Activated CD4-positive, alpha-beta T cell treated with anti-CD3 and anti-CD28 coated beads, Interleukin-2, amount 10 ng/mL, durations not matched to agents 7 days and 5 days (primary cell): Measurements from ENCODE around the gene TRIM62. TPM values are rescaled to one million over a fixed set of nuclear protein-coding genes. Genes with fewer than 3 reads are reported as not detected.

ENCODE experiments used
- CTCF ChIA-PET: fragments of 350-600 bp; sonication (Branson Sonifier 250); formaldehyde crosslinking; loops from one replicate; lab custom pipeline; 2021; ENCODE audit warnings: antibody characterized with exemption; lab: Charles Lee
- POLR2A ChIA-PET: fragments of 350-600 bp; sonication (Branson Sonifier 250); formaldehyde crosslinking; loops from one replicate; lab custom pipeline; 2021; ENCODE audit warnings: antibody characterized with exemption; lab: Charles Lee
- DNase-seq: peaks from one replicate; pipeline ENCODE4 v3.0.0-alpha.2; 2020
- H3K27ac Mint-ChIP-seq: one replicate; pipeline ENCODE4 v1.8.0; 2021; ENCODE audit warnings: mild to moderate bottlenecking, moderate library complexity, mixed read lengths
- H3K27me3 Mint-ChIP-seq: one replicate; pipeline ENCODE4 v1.8.0; 2021; ENCODE audit warnings: mixed read lengths
- H3K36me3 Mint-ChIP-seq: one replicate; pipeline ENCODE4 v1.8.0; 2021; ENCODE audit warnings: low read depth, mixed read lengths
- H3K4me1 Mint-ChIP-seq: one replicate; pipeline ENCODE4 v1.8.0; 2021; ENCODE audit warnings: mixed read lengths
- H3K4me3 Mint-ChIP-seq: one replicate; pipeline ENCODE4 v1.8.0; 2021; ENCODE audit warnings: mild to moderate bottlenecking, moderate library complexity, mixed read lengths
- H3K9me3 Mint-ChIP-seq: one replicate; pipeline ENCODE4 v1.8.0; 2021; ENCODE audit warnings: mixed read lengths
- total RNA-seq, 2 experiments: library from RNA; stranded (reverse); gene quantifications; one replicate each; pipeline ENCODE4 v1.2.3, GENCODE V29; 2021

The TRIM62 gene
- total RNA-seq = 10 to 100 TPM in 1 of 2 experiments, 1 to 10 TPM in 1; 9.3 to 10.2 TPM

DNA sequence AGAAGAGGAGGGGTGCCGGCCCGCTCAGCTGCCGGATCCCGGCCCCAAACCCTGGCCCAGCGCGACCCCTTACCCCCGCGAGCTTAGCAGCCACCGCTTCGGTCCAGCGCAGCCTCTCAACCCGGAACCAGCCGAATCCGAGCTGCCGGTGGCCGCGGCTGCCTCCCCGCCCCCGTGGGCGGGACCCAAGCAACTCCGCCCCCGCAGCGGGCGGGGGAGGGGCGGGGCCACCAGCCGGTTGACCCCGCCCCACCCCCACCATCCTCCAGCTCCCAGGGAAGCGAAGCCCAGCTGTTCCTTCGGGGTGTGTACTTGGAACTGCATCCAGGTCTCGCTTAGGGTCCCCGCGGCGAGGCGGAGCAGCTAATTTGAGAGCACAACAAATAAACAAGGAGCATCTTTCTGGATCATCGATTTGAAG is at the start of gene TRIM62:
TRIM62 (minus strand) TSS at position 123 of the 421 bp plus-strand sequence. CDS start 611 bp downstream, outside the sequence.
- Mint-ChIP-seq H3K36me3 (no peaks in the 10 kb centered on the region), H3K27ac (peak within 1 kb of the TSS; percentile 92), H3K9me3 (no peaks in the 10 kb centered on the region), H3K27me3 (peaks cover 25% of the 10 kb centered on the region), H3K4me3 (peak within 1 kb of the TSS; percentile 90), H3K4me1 (peaks cover 21% of the 10 kb centered on the region)
- POLR2A ChIA-PET = interaction anchor here (0.6 to 1.8 kb wide), 2 partner anchors 22 to 55 kb away, joined by 3 to 7 read pairs; no protein-coding TSS in a partner anchor
- CTCF ChIA-PET = interaction anchor here (0.9 to 1.6 kb wide), 5 partner anchors 8 to 1109 kb away, joined by 3 to 12 read pairs (median 5); partner anchors contain the start of gene TMEM39B
- DNase-seq = peak; percentile 75

DNA sequence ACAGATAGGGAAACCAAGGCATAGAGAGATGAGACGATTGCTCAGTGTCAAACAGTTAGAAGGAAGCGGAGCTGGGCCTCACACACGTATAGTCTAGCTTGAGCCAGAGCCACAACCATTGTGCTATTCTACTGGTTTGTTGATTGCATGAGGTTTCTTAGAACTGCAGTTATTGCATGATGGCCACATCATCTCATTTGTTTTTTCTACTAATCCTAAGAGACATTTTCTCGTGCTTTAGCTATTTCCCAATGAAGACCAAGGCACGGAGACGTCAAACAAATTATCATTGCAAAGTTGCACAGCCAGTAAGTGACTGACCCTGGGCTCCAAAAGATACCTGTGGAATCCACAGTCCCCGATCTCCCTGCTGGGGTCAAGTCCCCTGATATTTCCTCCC is 49.3 kb upstream of the TRIM62 start:
- H3K9me3 Mint-ChIP-seq = no peaks in the 10 kb centered on the region
- CTCF ChIA-PET = no interaction called here
- peaks cover 18% of the 10 kb centered on the region for H3K27me3 Mint-ChIP-seq
- DNase-seq = no peak
- no peak overlapping the region for H3K27ac Mint-ChIP-seq
- H3K4me1 Mint-ChIP-seq = peaks cover 1% of the 10 kb centered on the region
- POLR2A ChIA-PET = no interaction called here
- H3K4me3 Mint-ChIP-seq = no peak overlapping the region
- H3K36me3 Mint-ChIP-seq = no peaks in the 10 kb centered on the region

DNA sequence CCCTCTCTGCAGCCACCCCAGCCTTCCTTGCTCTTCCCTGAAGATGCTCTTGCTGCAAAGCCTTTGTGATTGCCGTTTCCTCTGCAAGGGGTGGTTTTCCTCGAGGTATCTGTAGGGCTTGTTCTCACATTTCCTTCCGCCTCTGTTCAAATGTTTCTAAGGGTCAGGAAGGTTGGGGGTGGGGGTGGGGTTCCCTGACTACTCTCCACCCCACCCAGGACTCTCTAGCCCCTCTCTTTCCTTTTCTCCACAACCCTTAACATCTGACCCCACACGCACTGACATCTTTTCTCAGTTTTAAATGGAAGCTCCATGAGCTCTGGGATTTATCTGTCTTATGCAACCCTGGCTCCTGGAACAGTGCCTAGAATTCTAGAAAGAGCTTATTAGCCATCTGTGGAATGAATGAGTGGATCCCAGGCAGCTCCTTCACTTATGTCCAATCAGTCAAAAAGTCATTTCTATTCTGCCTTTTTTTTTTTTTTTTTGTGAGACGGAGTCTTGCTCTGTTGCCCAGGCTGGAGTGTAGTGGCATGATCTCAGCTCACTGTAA is 47.2 kb upstream of the TRIM62 start:
- Mint-ChIP-seq H3K4me1 (peaks cover 1% of the 10 kb centered on the region), H3K36me3 (no peaks in the 10 kb centered on the region)

DNA sequence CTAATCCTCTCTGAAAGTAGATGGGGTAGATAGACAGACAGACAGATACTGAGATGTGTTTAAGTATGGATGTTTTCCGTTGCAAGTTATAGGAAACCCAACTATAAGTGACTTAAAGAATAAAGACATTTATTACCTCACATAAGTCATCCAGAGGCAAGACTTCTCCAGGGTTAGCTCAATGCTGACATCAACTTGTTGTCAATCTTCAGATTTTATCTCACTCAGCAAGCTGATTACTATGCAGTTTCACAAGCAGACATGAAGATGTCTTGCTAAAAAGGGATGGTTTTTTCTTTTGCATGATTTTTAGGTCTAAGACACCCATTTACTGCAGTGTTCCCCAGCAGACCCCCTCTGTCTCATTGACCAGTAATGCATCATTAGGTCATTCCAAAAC is 43.7 kb upstream of the TRIM62 start:
- CTCF ChIA-PET = interaction anchor here (1.0 to 1.2 kb wide), 2 partner anchors 23 to 168 kb away, joined by 3 to 5 read pairs; no protein-coding TSS in a partner anchor
- H3K4me3 Mint-ChIP-seq = no peak overlapping the region
- H3K4me1 Mint-ChIP-seq = peaks cover 1% of the 10 kb centered on the region
- H3K27me3 Mint-ChIP-seq = peaks cover 31% of the 10 kb centered on the region
- no peaks in the 10 kb centered on the region for H3K36me3 Mint-ChIP-seq
- peaks cover 17% of the 10 kb centered on the region for H3K9me3 Mint-ChIP-seq
- POLR2A ChIA-PET = interaction anchor here (0.8 kb wide), 1 partner anchor 136 kb away, joined by 3 read pairs; no protein-coding TSS in a partner anchor
- no peak overlapping the region for H3K27ac Mint-ChIP-seq
- no peak for DNase-seq

More for the DNA sequence above, 47.2 kb upstream of the TRIM62 start:
- Mint-ChIP-seq H3K27ac (no peak overlapping the region), H3K4me3 (no peak overlapping the region), H3K27me3 (peaks cover 28% of the 10 kb centered on the region), H3K9me3 (peaks cover 12% of the 10 kb centered on the region)
- ChIA-PET CTCF (interaction anchor here (0.7 kb wide), 2 partner anchors 29 to 1689 kb away, joined by 3 read pairs; no protein-coding TSS in a partner anchor), POLR2A (no interaction called here)
- no peak for DNase-seq

DNA sequence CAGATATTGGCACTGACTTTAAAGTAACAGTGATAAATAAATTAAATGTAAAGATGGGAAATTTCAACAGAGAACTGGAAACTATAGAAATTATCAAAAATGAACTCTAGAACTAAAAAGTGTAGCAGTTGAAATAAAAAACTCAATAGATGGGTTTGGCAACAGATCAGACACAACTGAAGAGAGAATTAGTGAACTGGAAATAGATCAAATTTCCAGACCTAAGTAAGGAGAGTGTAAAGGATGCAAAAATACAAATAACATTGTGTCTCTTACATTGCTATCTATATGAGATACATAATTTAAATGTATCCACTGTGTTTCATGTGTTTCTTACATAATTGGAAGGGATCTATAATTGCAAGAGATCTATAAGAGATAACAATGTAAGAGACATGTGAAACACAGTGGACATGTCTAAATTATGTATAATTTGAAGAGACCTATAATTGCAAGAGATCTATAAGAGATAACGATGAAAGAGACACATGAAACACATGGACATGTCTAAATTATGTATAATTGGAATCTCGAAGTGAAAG is 42.4 kb upstream of the TRIM62 start:
- peaks cover 1% of the 10 kb centered on the region for H3K4me1 Mint-ChIP-seq
- H3K36me3 Mint-ChIP-seq = no peaks in the 10 kb centered on the region
- peaks cover 29% of the 10 kb centered on the region for H3K27me3 Mint-ChIP-seq
- H3K9me3 Mint-ChIP-seq = peaks cover 17% of the 10 kb centered on the region
- H3K27ac Mint-ChIP-seq = no peak overlapping the region
- no peak for DNase-seq
- no peak overlapping the region for H3K4me3 Mint-ChIP-seq
- CTCF ChIA-PET = no interaction called here
- POLR2A ChIA-PET = no interaction called here

DNA sequence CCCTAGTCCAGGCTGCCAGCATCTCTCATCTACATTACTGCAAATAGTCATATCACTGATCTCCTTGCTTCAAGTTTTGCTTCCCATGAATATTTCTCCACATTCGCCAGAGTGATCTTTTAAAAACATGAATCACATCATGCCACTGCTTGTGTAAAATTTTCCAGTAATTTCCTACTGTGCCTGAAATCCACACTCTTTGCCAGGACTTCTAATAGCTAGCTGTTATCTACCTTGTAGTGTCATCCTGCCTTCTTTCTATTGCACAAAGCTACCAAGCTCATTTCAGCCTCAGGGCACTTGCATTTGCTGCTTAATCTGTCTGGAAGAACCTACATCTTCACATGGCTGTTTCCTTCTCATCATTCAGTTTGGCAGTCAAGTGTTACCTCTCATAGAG is 40.5 kb upstream of the TRIM62 start:
- Mint-ChIP-seq H3K36me3 (no peaks in the 10 kb centered on the region), H3K4me1 (no peaks in the 10 kb centered on the region), H3K4me3 (no peak overlapping the region), H3K9me3 (peaks cover 17% of the 10 kb centered on the region), H3K27ac (no peak overlapping the region), H3K27me3 (peaks cover 17% of the 10 kb centered on the region)
- DNase-seq = no peak
- ChIA-PET POLR2A (no interaction called here), CTCF (interaction anchor here (0.6 kb wide), 1 partner anchor 398 kb away, joined by 3 read pairs; no protein-coding TSS in a partner anchor)

DNA sequence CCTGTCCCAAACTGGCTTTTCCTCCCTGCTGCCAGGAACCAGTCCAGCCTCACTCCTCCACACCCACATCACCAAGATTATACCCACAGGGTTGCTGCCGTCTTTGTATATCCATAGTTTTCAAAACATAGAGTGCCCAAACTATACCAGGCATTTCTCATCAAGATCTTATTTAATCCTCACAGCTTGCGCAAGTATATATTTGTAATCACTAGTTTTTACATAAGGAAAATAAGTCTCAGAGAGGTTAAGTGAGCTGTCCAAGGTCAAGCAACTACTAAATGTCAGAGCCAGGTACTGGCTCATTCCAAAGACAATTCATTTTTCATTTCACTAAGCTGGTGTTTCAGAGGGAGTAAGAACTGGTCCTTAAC is 39.5 kb upstream of the TRIM62 start:
- Mint-ChIP-seq H3K4me3 (no peak overlapping the region), H3K27me3 (peaks cover 14% of the 10 kb centered on the region), H3K9me3 (peaks cover 17% of the 10 kb centered on the region), H3K27ac (no peak overlapping the region), H3K36me3 (no peaks in the 10 kb centered on the region), H3K4me1 (no peaks in the 10 kb centered on the region)
- ChIA-PET CTCF (no interaction called here), POLR2A (no interaction called here)
- DNase-seq = no peak

DNA sequence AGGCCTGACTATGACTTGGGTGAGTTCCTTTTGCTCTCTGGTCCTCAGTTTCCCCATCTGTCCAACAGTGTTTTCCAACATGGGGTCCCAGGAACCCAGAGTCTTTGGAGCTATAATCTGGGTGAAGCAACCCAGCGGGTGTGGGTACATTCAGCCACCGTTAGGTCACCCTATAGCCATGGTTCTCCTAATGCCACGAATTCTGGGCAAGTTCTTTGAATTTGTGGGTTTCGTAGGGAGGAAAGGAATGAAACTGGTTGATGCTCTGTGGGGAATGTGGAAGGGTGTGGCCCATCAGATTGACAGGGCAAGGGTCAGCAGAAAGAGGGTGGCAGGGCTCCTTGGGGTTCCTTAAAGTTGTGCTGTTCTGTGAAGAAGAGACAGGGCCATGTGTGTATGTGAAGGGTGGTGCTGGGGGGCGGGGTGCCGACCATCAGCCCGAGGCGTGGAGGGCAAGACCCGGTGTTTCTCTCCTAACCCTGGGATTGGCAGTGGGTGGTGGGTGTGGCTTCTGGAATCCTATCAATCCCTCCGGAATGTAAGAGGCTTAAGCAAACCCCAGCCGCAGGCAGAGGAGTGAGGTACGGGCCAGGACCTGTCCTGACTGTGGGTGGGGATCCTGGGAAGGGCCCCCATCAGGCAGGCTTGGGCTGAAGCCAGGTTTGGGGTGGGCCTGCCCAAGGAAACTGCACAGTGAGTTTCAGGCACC is 39.0 kb upstream of the TRIM62 start:
- ChIA-PET CTCF (no interaction called here), POLR2A (no interaction called here)
- peaks cover 12% of the 10 kb centered on the region for H3K27me3 Mint-ChIP-seq
- no peak overlapping the region for H3K4me3 Mint-ChIP-seq
- peaks cover 17% of the 10 kb centered on the region for H3K9me3 Mint-ChIP-seq
- no peaks in the 10 kb centered on the region for H3K4me1 Mint-ChIP-seq
- no peak for DNase-seq
- H3K36me3 Mint-ChIP-seq = no peaks in the 10 kb centered on the region
- H3K27ac Mint-ChIP-seq = no peak overlapping the region

DNA sequence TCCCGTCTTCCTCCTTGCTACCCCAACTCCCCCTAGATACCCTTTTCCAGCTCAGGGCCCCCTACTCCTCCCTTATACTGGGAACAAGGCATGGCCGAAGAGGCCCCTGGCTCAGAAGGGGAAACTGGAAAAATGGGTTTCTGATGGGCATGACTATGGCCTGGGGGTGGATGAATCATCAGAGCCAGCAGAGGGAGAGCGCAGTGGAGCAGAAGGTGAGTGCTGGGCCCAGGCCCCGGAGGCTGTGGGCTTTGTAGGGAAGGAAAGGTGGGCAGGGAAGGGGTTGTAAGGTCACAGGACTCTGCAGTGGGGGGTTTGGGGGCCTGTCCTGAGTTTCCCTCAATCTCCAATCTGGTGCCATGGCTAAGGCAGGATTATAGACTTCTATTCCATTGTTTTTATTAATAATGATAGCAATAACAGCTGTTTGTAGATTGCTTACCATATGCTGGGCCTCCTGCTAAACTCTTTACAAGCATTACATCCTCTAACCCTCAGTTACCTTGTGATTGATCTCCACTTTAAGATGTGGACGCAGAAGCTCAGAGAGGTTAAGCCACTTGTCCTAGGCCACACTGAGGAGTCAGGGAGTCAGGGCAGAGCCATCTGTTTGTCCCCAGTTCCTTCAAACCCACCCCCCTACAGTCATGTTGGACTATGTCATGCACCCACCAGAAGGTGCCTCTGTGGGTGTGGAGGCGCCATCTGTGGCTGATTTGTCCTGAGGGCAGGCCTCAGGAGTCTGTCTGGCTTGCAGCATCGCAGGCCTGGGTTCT is 38.2 kb upstream of the TRIM62 start:
- Mint-ChIP-seq H3K36me3 (no peaks in the 10 kb centered on the region), H3K4me1 (no peaks in the 10 kb centered on the region), H3K4me3 (no peak overlapping the region), H3K27me3 (peaks cover 11% of the 10 kb centered on the region), H3K9me3 (peaks cover 15% of the 10 kb centered on the region), H3K27ac (no peak overlapping the region)
- ChIA-PET CTCF (no interaction called here), POLR2A (no interaction called here)
- no peak for DNase-seq

DNA sequence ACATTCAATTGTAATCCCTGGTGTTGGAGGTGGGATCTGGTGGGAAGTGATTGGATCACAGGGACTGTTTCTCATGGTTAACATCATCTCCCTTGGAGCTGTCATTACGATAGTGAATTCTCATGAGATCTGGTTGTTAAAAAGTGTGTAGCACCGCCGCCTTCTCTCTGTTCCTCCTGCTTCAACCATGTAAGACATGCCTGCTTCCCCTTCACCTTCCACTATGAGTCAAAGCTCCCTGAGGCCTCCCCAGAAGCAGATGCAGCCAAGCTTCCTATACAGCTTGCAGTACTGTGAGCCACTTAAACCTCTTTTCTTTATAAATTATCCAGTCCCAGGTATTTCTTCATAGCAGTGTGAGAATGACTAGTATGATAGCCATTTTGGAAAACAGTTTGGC is 30.1 kb upstream of the TRIM62 start:
- Mint-ChIP-seq H3K27ac (no peak overlapping the region), H3K4me3 (no peak overlapping the region), H3K27me3 (peaks cover 46% of the 10 kb centered on the region), H3K4me1 (no peaks in the 10 kb centered on the region), H3K9me3 (peaks cover 4% of the 10 kb centered on the region), H3K36me3 (no peaks in the 10 kb centered on the region)
- ChIA-PET POLR2A (no interaction called here), CTCF (no interaction called here)
- no peak for DNase-seq

DNA sequence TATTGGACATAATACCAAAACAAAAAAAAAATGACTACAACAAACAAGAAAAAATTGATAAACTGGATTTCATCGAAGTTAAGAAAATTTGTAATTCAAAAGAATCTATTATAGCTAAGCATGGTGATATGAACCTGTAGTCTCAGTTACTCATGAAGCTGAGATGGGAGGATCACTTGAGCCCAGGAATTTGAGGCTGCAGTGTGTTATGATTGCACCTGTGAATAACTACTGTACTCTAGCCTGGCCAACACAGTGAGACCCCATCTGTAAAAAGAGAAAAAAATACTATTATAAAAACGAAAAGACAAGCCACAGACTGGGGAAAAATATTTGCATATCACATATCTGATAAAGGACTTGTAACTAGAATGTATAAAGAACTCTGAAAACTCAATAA is 24.5 kb upstream of the TRIM62 start:
- H3K4me1 Mint-ChIP-seq = no peaks in the 10 kb centered on the region
- no peak overlapping the region for H3K27ac Mint-ChIP-seq
- H3K4me3 Mint-ChIP-seq = no peak overlapping the region
- no peaks in the 10 kb centered on the region for H3K36me3 Mint-ChIP-seq
- peaks cover 54% of the 10 kb centered on the region for H3K27me3 Mint-ChIP-seq
- ChIA-PET CTCF (no interaction called here), POLR2A (no interaction called here)
- no peak for DNase-seq
- no peaks in the 10 kb centered on the region for H3K9me3 Mint-ChIP-seq

DNA sequence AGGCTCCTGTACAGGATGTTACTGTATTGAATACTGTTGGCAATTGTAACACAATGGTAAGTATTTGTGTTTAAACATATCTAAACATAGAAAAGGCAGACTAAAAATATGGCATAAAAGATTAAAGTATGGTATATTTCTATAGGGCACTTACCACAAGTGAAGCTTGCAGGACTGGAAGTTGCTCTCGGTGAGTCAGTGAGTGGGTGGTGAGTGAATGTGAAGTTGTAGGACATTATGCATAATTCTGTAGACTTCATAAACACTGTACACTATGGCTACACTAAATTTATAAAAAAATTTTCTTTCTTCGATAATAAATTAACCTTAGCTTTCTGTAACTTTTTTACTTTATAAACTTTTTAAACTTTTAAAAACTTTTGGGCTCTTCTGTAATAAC is 13.7 kb upstream of the TRIM62 start:
- Mint-ChIP-seq H3K36me3 (peaks cover 1% of the 10 kb centered on the region), H3K4me3 (no peak overlapping the region), H3K27ac (no peak overlapping the region), H3K4me1 (peaks cover 3% of the 10 kb centered on the region), H3K27me3 (peaks cover 34% of the 10 kb centered on the region), H3K9me3 (no peaks in the 10 kb centered on the region)
- ChIA-PET CTCF (no interaction called here), POLR2A (no interaction called here)
- no peak for DNase-seq
